ENCODE data around the gene RNF8.
"Not testable (repeated sequence)": the region's sequence is repeated elsewhere in the genome, so short reads cannot be mapped to it uniquely, and the experiment has no call there.

RNF8 gene

DNA sequence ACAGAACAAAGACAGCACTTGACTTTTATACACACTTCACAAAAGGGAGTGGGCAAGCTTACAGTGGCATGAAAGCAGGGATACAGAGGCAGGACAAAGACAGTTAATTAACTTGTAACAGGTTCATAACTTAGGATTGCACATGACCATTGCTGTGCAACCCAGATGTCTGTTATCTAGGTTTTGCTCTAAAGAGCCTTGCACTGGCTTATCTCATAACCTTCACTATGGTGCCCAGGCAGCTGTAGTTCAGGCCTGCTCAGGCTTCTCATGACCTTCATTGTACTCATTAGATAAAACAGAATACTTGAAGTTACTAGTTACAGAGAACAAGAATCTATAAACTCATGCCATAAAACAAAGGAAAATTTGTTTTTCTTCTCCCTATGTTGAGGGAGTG is 47.9 kb downstream of the RNF8 start:
- DNase-seq: not testable (repeated sequence)

DNA sequence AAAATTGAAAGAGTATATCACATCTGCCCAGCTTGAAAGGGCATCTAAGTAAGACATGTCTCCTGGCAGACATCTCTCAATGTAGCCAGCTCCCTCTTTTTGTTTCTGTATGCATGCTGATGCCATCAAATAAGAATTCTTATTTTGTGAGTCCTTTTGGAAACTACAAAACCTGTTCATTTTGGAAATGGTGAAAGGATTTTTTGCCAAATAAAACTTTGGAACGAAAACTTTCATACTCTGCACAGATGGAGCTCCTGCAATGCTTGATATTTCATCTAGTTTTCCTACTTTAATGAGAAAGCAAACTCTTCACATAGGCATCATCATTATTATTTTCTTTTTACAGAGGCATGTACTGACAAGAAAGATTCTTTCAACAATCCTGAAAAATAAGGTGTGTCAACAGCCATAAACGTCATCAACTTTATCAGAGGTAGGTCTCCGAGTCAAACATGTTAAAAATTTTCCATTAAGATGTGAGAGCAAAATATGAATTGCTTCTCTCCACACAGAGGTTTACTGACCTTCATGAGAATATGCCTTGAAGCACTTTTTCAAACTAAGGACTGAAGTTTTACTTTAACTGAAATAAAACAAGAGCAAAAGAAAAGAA is 53.1 kb downstream of the RNF8 start:
- DNase-seq: no peak

DNA sequence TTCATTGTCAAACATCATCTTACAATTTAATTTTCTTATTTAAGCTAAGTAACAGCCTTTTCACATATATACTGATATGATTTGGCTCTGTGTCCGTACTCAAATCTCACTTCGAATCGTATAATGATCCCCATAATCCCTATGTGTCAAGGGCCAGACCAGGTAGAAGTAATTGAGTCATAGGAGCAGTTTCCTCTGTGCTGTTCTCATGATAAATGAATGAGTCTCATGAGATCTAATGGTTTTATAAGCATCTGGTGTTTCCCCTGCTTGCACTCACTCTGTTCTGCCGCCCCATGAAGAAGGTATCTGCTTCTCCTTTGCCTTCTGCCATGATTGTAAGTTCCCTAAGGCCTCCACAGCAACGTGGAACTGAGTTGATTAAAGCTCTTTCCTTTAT is 54.2 kb downstream of the RNF8 start:
- DNase-seq: no peak

DNA sequence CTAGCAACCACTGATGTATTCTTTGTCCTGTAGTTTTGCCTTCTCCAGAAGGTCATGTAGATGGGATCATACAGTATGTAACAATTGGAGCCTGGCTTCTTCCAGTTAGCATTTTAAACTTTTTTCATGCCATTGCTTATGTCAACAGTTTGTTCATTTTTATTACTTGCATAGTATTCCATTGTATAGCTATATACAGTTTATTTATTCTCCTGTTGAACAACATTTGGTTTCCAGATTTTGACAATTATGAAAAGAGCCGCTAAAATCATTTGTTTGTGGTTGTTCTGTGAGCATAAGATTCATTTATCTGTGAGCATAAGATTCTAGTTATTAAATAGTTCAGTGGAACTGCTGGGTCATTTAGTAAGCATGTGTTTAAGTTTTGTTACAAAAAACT is 55.7 kb downstream of the RNF8 start:
- DNase-seq: no peak

DNA sequence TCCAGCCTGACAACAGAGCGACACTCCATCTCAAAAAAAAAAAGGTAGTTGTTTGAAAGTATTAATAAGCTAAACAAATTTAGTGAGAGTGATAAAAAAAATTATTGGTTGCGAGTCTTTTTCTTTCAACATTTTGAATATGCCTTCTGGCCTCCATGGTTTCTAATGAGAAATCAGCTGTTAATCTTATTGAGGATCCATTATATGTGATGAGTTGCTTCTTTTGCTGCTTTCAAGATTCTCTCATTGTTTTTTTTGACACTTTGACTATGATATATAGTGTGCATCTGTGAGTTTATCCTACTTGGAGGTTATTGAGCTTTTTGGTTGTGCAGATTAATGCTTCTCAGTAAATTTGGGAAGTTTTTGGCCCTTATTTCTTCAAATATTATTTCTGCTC is 63.6 kb downstream of the RNF8 start:
- DNase-seq: no peak

DNA sequence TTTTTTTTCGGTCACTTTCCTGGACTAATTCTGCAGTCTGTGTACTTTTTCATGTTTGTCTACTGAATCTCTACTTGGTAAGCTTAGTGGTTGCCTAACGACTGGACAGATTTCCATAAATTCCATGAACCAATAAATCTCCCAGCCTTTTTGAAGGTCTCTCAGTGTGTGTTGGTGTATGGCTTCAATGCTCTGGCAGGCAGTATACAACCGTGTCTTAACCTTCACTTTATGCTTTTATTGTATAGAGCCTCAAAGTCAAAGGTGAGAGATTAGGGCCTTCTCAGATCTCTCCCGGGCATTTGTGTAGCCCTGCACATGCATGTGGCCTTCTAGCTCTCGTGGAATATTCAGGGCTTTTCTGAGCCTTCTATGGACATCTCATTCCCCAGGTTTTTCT is 64.9 kb downstream of the RNF8 start:
- DNase-seq: no peak

DNA sequence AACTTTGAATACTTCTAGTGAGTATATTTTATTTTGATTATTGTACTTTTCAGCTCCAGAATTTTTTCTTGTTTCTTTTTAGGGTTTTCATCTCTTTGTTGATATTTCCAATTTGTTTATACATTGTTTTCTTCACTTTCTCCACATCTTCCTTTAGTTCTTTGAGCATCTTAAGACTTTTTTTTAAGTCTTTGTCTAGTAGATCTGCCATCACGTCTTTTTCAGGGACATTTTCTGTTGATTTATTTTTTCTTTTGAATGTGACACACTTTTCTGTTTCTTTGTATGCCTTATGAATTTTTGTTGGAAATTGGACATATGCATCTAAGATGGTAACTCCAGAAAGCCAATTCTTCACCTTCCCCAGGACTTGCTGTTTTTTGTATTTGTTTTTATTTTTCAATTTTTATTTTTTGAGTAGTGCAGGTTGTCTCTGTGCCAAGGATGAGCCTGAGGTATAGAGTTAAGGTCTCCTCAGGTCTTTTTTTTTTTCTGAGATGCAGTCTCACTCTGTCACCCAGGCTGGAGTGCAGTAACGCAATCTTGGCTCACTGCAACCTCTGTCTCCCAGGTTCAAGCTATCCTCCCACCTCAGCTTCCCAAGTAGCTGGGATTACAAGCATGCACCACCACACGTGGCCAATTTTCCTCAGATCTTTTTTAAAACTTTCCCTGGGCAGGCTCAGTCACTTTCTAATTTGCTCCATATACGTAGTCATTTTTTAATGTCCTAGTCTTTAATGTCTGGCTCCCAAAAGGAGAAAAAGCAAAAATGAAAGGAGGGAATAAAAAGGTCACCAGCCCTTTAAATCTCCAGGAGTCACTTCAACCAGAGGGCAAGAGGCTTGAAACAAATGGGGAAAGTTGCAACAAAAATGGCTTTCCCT is 72.5 kb downstream of the RNF8 start:
- DNase-seq: no peak

DNA sequence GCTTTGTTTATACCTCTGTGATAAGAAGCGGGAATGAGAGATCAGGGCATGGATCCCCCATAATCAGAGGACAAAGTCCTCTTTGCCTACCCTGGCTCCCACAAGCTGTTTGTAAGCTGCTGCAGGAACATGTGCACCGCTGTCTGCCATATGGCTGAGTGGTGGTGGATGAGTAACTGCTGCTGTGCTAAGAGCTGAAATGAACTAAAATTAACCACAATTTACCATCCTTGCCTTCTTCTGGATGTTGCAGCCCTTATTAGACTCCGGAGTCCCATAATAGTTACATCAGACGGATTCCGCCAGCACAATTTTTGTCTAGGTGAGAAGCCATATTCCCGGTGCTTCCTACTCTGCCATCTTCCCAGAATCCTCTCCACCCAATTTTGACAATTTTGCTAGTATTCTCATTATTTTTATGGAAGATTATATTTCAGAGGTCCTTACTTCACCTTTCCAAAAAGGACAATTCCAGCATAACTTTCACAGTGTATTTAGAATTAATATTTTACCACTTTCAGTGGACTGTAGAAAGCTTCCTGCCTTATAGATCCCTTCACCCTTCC is 73.2 kb downstream of the RNF8 start:
- no peak for DNase-seq

DNA sequence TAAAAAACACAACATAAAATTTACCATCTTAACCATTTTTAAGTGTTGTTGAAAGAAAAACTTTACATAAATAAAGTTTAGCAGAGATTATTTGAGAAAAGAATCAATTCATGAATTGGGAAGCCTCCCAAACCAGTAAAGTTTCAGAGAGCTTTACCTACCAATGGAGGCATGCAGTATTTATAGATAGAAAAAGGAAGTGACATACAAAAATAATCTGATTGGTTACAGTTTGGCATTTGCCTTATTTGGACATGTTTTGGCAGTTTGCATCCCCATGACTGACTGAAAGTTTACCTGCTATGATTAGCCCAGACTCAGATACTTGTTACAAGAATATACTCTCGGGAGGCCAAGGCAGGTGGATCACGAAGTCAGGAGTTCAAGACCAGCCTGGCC is 75.6 kb downstream of the RNF8 start:
- no peak for DNase-seq

DNA sequence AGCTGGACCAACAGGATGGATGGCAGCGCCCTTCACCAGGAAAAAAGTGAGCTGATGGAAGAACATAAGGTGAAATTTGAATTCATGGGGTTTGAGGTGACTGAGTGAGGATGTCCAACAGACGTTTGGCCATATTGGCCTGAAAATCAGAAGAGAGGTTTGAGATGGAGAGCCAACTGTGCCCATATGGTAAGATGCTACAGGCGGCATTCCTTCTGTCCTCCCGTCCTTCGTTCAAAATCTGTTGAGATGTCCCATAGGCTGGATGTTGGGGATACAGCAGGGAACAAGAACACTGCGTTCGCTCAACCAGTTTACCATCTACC is 78.8 kb downstream of the RNF8 start:
- DNase-seq: no peak

DNA sequence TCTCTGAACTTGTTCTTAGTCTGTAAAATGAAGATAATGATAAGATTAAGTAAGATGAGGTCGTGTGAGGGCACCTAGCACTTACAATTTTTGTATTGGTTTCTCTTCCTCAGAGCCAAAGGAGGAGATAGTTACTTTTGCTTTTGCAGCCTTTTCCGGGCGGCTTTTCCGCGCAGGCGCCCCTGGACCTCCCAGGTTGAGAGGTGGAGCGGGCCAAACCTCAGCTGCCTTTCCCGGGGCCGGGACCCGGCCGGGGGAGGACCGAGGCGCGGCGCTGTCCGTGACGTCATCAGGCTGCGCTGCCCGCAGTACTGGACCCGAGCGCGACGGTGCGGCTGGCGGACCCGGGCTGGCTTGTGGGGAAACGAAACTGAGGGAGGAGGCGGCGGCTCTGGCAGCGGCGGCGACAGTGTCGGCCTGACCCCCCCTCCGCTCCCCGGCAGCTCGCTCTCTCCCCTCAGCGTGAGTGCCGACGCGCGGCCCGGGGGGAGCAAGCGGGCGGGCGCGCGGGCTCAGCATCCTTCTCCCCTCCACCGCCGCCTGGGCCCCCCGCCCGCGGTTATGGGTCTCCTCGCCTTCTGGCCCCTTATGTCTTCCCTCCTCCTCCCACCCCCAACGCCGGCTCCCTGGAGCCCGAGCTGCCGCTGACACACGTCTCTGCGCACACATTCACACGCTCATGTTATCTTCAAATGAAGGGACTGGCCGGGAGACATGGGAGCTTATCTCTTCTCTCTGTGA is 79.3 kb downstream of the RNF8 start, which contains the start of gene CMTR1:
CMTR1 (plus strand) TSS at position 306 of the 741 bp plus-strand sequence. CDS start 2,409 bp downstream, outside the sequence.
- DNase-seq: peak; percentile 97

DNA sequence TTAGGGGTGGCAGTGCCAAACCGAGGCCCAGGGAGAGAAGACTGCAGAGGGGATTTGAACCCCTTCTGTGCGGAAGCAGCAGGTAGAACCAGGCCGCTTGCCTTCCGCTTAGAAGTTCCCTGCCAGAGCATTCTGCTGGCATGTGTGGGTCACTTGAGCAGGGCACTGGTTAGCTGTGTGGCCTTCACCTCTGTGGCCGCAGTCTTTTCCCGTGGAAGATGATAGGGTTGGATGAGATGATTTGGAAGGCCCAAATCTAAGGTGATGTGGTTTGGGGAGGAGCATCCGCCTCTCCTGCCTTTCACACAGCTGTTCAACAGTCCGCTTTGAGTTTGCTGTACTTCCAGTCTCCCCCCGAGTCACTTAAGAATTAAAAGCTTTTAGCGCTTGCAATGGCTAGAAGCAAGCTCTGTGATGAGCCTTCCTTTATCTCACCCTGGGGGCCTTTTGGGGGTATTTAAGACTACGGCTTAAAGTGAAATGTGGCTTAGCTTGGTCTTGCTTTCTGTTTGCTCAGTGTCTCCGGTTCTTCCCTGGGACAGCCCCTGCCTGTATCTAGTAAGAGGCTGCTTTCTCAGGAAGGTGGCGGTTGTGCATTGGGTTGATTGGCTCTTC is 80.0 kb downstream of the RNF8 start:
- DNase-seq: peak; percentile 11

DNA sequence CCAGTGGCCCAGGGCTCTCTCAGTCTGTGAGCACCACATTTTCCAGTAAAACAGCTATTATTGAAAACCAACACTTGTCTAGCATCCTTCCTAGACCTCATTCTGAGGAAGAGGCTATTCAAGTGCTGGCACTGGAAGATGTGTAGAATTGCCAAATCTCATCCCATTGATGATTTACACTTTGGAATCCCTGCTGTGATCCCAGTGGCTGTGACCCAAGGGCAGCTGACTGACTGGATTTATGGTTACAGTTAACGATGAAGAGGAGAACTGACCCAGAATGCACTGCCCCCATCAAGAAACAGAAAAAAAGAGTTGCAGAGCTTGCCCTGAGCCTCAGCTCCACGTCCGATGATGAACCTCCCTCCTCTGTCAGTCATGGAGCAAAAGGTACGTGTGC is 81.6 kb downstream of the RNF8 start:
- DNase-seq: no peak

DNA sequence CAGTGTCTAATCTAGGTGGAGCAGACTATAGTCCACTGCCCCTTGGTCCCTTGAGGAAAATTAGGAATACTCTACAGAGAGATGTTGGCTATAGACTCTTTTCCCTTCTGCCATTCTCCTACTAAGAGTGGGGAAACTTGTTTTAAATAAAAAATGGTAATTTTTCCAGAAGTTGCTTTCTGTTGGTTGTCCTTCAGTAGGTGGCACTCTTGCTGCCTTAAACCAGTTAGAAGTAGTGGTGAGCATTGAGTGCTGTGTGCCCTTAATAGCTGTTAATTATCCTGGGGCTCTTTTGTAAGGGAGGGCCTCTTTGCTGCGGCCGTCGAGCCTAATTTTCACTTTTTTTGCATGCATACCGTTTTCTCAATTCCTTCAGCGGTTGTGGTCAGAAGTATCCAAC is 82.0 kb downstream of the RNF8 start:
- DNase-seq: no peak

DNA sequence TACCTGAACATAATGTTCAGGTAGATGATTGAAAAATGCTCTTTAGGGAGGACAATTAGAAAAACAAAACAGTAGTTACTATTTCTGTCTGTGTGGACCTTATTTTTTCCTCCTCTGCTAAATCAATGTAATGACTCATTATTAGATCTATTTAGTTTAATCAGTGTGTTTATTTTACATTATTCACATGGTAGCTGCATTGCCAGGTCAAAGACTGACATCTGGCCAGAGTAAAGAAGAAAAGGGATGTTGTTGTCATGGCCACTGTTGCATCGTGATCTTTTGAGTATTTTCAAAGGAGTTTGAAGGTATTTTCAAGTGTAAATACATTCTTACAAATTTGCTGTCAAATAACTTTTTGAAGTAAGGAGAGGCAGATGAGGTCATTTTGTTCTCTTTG is 85.1 kb downstream of the RNF8 start:
- DNase-seq: no peak

DNA sequence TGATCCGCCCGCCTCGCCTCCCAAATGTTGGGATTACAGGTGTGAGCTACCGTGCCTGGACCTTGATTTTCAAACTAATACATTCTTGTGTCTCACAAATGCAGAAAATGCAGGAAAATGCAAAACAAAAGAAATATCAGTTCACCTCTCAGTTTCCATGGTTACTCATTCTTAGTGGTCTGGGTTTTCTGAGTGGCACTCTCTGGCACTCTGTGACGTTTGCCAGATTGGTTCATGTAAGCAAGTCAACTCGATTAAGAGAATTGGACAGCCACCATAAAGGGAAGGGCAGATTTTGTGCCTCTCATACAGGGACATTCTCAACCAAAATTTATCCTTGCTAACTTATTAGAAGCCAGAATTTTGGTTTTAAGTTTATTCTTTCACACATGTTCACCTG is 87.9 kb downstream of the RNF8 start:
- DNase-seq: no peak

DNA sequence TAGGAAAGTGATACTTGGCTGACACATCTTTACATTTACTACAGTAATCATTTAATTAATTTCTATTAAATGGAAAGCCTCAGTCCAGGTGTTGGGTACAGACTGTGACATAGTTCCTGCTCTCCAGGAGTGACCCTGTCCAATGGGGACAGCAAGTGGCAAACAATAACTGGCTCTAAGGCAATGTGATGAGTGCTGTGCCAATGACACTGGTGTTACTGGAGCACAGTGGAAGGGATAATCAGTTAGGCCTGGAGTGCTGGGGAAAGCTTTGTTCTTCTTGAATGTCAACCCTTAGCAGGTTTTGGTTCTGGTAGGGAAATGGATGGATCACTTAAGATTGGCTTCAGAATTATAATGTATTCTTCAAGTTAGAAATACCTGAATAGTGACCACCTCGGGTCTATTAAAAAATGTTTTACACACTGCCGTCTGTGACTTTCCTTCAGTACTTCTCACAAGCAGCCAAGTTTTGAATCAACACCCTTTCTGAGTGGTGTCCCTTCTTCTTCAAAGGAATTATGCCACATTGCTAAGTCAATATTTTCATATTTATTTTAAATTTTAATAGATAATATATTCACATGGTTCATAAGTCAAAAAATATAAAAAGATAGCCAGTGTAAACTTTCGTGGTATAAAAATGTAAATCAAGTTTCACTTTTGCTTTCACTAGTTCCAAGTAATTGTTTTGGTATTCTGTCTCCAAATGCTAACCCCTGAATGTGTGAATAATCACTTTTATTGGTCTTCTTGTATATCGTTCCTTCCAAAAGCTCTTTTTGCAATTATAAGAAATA is 88.8 kb downstream of the RNF8 start:
- DNase-seq: no peak

DNA sequence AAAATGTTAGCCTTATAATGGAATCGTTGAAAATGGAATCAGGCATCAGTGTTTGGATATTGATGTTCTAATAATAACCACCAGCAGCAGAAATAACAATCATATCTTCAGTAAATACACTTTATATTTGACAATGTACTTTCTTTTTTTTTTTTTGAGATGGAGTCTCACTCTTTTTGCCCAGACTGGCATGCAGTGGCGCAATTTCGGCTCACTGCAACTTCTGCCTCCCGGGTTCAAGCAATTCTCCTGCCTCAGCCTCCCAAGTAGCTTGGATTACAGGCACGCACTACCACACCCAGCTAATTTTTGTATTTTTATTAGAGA is 89.4 kb downstream of the RNF8 start:
- not testable (repeated sequence) for DNase-seq

Measured in CD4-positive, alpha-beta T cell treated with Interferon gamma for 1 hour (primary cell).